Measurements from ENCODE around the gene RAB40A.
A peak's percentile ranks its signal among the peaks of the same experiment; 100 is the strongest.
"Not testable (repeated sequence)": the region's sequence is repeated elsewhere in the genome, so short reads cannot be mapped to it uniquely, and the experiment has no call there.

RAB40A gene

GRCh38 chrX:103467887-103468286 is 51.4 kb downstream of the RAB40A start:
- TF ChIP-seq CTCF (IDR thresholded peaks at IDR 0.05; ENCODE audit: insufficient read depth, low read depth, low read length, missing control alignments): no peak
- no peak overlapping the region for H3K4me3 ChIP-seq (ENCODE audit: low read length)
- DNase-seq (ENCODE audit: low read depth): no peak

GRCh38 chrX:103467156-103467555 is 52.1 kb downstream of the RAB40A start:
- no peak for DNase-seq (ENCODE audit: low read depth)
- no peak for TF ChIP-seq CTCF (IDR thresholded peaks at IDR 0.05; ENCODE audit: insufficient read depth, low read depth, low read length, missing control alignments)
- H3K4me3 ChIP-seq (ENCODE audit: low read length): no peak overlapping the region

- no peak overlapping the region for H3K4me3 ChIP-seq (ENCODE audit: low read length)
- peak; percentile 72 for DNase-seq (ENCODE audit: low read depth)
- TF ChIP-seq CTCF (IDR thresholded peaks at IDR 0.05; ENCODE audit: insufficient read depth, low read depth, low read length, missing control alignments): peak; percentile 78
Observed at GRCh38 chrX:103464774-103465117, 54.5 kb downstream of the RAB40A start.

GRCh38 chrX:103464072-103464773 is 55.1 kb downstream of the RAB40A start:
- DNase-seq (ENCODE audit: low read depth): peak; percentile 47
- H3K4me3 ChIP-seq (ENCODE audit: low read length): no peak overlapping the region
- TF ChIP-seq CTCF (IDR thresholded peaks at IDR 0.05; ENCODE audit: insufficient read depth, low read depth, low read length, missing control alignments): peak; percentile 55

- H3K4me3 ChIP-seq (ENCODE audit: low read length): no peak overlapping the region
- no peak for TF ChIP-seq CTCF (IDR thresholded peaks at IDR 0.05; ENCODE audit: insufficient read depth, low read depth, low read length, missing control alignments)
- peak; percentile 45 for DNase-seq (ENCODE audit: low read depth)
Observed at GRCh38 chrX:103461156-103461555, 58.1 kb downstream of the RAB40A start.

GRCh38 chrX:103460001-103460755 is 59.1 kb downstream of the RAB40A start:
- H3K4me3 ChIP-seq (ENCODE audit: low read length); DNase-seq (ENCODE audit: low read depth): not testable (repeated sequence)

- DNase-seq (ENCODE audit: low read depth): peak; percentile 92
- TF ChIP-seq CTCF (IDR thresholded peaks at IDR 0.05; ENCODE audit: insufficient read depth, low read depth, low read length, missing control alignments): no peak
- no peak overlapping the region for H3K4me3 ChIP-seq (ENCODE audit: low read length)
Observed at GRCh38 chrX:103453655-103454054, 65.6 kb downstream of the RAB40A start.
